HCT116 (cell line): ENCODE data around the gene AGTPBP1.
"Not testable (repeated sequence)": the region's sequence is repeated elsewhere in the genome, so short reads cannot be mapped to it uniquely, and the experiment has no call there.

Experiments
- CBX3 ChIP-seq: IDR thresholded peaks from 2 replicates; pipeline ENCODE4 v1.6.1; 2012; ENCODE audit warnings: low read depth
- EGR1 ChIP-seq: IDR thresholded peaks from 2 replicates; pipeline ENCODE4 v1.6.1; 2012; ENCODE audit warnings: low read depth
- POLR2A ChIP-seq: IDR thresholded peaks from 2 replicates; pipeline ENCODE4 v1.7.0; 2011; ENCODE audit warnings: borderline replicate concordance; ENCODE audit not compliant: insufficient read depth, insufficient read length; ENCODE audit errors: extremely low read depth
- POLR2AphosphoS5 ChIP-seq: IDR thresholded peaks from 2 replicates; pipeline ENCODE4 v1.6.1; 2011; ENCODE audit warnings: mild to moderate bottlenecking, low read depth, low read length, moderate library complexity
- RAD21 ChIP-seq: IDR thresholded peaks from 2 replicates; pipeline ENCODE4 v1.6.1; 2012; ENCODE audit warnings: low read depth, mild to moderate bottlenecking
- SRF ChIP-seq: IDR thresholded peaks from 2 replicates; pipeline ENCODE4 v1.6.1; 2012; ENCODE audit warnings: low read depth
- YY1 ChIP-seq: IDR thresholded peaks from 2 replicates; pipeline ENCODE4 v1.6.1; 2011; ENCODE audit warnings: low read length, low read depth, moderate library complexity, mild to moderate bottlenecking; ENCODE audit not compliant: insufficient replicate concordance; ENCODE audit errors: extremely low read depth
- TF ChIP-seq, protein P1 (sequence below), 3 experiments: fragments of 200-600 bp in 1 of 3; sonication (generic) in 1 of 3; IDR thresholded peaks in 2 of 3; conservative IDR thresholded peaks in 1 of 3; 2 replicates each; pipeline ENCODE4 v1.5.1; 2012 to 2017; ENCODE audit warnings: low read depth in 2 of 3, low read length in 2 of 3, antibody characterized with exemption in 1 of 3, borderline replicate concordance in 1 of 3, control low read depth in 1 of 3, mild to moderate bottlenecking in 1 of 3, mixed read lengths in 1 of 3, mixed run types in 1 of 3, moderate library complexity in 1 of 3; ENCODE audit not compliant: insufficient read depth in 1 of 3

DNA sequence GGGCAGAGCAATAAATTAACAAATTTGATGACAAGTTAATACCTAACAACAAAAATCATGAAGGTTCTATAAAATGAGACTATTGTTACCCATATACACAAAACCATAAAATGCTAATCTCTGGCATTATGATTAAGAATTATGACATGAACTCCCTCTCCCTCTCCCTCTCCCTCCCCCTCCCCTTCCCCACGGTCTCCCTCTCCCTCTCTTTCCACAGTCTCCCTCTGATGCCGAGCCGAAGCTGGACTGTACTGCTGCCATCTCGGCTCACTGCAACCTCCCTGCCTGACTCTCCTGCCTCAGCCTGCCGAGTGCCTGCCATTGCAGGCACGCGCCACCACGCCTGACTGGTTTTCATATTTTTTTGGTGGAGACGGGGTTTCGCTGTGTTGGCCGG, 168.8 kb downstream of the AGTPBP1 start:
- TF ChIP-seq CBX3, POLR2A, SRF, POLR2AphosphoS5, RAD21, EGR1, YY1: not testable (repeated sequence)
- TF ChIP-seq, protein P1, sequence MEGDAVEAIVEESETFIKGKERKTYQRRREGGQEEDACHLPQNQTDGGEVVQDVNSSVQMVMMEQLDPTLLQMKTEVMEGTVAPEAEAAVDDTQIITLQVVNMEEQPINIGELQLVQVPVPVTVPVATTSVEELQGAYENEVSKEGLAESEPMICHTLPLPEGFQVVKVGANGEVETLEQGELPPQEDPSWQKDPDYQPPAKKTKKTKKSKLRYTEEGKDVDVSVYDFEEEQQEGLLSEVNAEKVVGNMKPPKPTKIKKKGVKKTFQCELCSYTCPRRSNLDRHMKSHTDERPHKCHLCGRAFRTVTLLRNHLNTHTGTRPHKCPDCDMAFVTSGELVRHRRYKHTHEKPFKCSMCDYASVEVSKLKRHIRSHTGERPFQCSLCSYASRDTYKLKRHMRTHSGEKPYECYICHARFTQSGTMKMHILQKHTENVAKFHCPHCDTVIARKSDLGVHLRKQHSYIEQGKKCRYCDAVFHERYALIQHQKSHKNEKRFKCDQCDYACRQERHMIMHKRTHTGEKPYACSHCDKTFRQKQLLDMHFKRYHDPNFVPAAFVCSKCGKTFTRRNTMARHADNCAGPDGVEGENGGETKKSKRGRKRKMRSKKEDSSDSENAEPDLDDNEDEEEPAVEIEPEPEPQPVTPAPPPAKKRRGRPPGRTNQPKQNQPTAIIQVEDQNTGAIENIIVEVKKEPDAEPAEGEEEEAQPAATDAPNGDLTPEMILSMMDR (IDR thresholded peaks at IDR 0.05 in 2 of 3, conservative IDR thresholded peaks at IDR 0.05 in 1 of 3; ENCODE audit: borderline replicate concordance in 1 of 3, insufficient read depth in 1 of 3, low read depth in 2 of 3, low read length in 2 of 3), result not testable (repeated sequence)
